RPMI7951 (cell line): ENCODE results near the gene ACTL9. TPM values are rescaled to one million over a fixed set of nuclear protein-coding genes. Genes with fewer than 3 reads are reported as not detected.

Source experiments
- total RNA-seq: library from RNA; depleted of rRNA; stranded (reverse); fragments of >200 nt; shearing (Covaris generic); gene quantifications from 2 replicates; pipeline ENCODE4 v1.2.3, GENCODE V29; 2014; rRNA removed

ACTL9 gene
- total RNA-seq, 1 experiment from 2014 or later: not detected

Other genes starting within 250 kb of the ACTL9 start
- not detected in 2 replicates for gene PRAM1, start 196.2 kb downstream of the ACTL9 start, total RNA-seq
- gene ZNF414, start 184.6 kb downstream of the ACTL9 start, total RNA-seq: 2.1 and 5.9 TPM in 2 replicates
- 0.36 and 0.49 TPM in 2 replicates for gene MYO1F, start 121.4 kb downstream of the ACTL9 start, total RNA-seq
- not detected in 2 replicates for gene ADAMTS10, start 88.1 kb downstream of the ACTL9 start, total RNA-seq
- gene NFILZ, start 68.2 kb downstream of the ACTL9 start, total RNA-seq: not detected in 2 replicates
- not detected in 2 replicates for gene OR2Z1, start 22.8 kb upstream of the ACTL9 start, total RNA-seq
- gene ZNF558, start 133.5 kb upstream of the ACTL9 start, total RNA-seq: 10.6 and 17.7 TPM in 2 replicates
- gene MBD3L1, start 133.6 kb upstream of the ACTL9 start, total RNA-seq: not detected in 2 replicates